Stimulated activated CD8-positive, alpha-beta memory T cell treated with anti-CD3 and anti-CD28 coated beads, Interleukin-2, amount 100 ng/mL, for 48 hours (primary cell): ENCODE results near the gene JUP.
A peak's percentile ranks its signal among the peaks of the same experiment; 100 is the strongest.

Source experiments
- DNase-seq, 2 donors: peaks; one replicate each; pipeline ENCODE4 v3.0.0-alpha.2; 2020; ENCODE audit warnings: low read depth in 2 of 2

Gene JUP

GRCh38 chr17:41758601-41759000 is 27.9 kb downstream of the JUP start:
- no peak for DNase-seq

DNA sequence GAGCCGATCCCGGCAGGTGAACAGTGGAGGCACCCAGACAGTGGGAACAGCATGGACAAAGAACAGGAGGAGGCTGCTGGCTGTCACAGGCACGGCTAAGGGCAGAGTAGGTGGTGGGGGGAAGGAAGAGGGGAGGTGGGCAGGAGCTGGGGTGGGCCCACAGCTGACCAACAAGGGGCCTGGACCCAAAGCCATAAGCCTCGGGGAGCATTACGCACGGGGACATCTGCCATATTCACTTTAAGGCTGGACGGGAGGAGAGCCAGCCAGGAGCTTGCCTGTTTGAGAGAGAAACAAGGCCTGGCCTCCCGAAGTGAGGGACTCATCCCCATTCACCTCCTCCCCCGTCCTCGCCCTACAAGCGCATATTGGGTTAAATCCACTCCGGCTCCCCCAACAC is 32.4 kb downstream of the JUP start:
- DNase-seq: no peak

DNA sequence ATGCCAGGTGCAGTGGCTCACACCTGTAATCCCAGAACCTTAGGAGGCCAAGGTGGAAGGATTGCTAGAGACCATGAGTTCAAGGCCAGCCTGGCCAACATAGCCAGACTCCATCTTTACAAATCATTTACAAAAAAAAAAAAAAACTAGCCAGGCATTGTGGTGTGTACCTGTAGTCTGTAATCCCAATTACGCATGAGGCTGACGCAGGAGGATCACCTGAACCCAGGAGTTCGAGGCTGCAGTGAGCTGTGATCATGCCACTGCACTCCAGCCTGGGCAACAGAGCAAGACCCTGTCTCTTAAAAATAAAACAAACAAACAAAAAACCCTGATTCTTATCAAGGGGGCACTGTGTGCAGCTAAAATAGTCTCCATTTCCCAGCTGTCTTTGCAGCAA is 35.2 kb downstream of the JUP start:
- DNase-seq: no peak

GRCh38 chr17:41750862-41751261 is 35.6 kb downstream of the JUP start:
- DNase-seq: no peak

- no peak for DNase-seq
Measured at GRCh38 chr17:41748275-41748674, 38.2 kb downstream of the JUP start.

DNA sequence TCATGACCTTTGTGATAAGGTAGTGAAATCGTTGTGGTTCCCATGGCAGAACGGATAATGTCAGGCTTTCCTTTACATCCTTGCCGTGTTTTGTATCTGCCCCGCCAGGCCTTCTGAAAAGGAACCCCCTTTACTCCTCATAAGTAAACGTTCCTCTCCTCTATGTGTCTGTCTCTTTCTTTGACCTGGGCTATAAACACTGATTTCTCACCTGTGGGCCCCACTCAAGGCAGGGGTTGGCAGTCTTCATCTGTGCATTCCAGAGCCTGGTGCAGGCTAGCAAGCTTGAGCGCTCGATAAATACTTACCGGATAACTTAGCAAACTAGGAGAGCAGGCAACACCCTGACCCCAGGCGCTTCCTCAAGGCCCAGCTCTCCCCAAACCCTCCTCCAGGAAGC is 44.8 kb downstream of the JUP start:
- no peak for DNase-seq

- no peak for DNase-seq
Measured at GRCh38 chr17:41740506-41740905, 46.0 kb downstream of the JUP start.

- DNase-seq: no peak
Measured at GRCh38 chr17:41739661-41740352, 46.7 kb downstream of the JUP start.

DNA sequence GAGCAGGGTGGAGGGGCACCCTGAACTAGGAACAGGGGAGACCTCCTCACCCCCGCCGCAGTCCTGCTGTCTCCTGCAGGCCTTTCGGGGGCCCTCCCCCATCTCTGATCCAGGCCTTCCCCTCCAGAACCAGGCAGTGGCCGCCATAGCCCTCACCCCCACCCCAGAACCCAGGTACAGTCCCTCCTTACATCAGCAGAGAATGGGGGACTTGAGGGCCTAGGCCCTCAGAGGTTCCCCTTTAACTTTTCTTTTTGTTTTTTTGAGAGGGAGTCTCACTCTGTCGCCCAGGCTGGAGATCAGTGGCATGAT is 47.8 kb downstream of the JUP start:
- no peak for DNase-seq

- peak; percentile 62 to 75 for DNase-seq
Measured at GRCh38 chr17:41738077-41738800, 48.3 kb downstream of the JUP start.

- DNase-seq: no peak
Measured at GRCh38 chr17:41737680-41738023, 48.9 kb downstream of the JUP start.

GRCh38 chr17:41736983-41737679 is 49.4 kb downstream of the JUP start:
- DNase-seq: no peak

- no peak for DNase-seq
Measured at GRCh38 chr17:41735744-41736143, 50.8 kb downstream of the JUP start.

GRCh38 chr17:41734949-41735313 is 51.6 kb downstream of the JUP start:
- DNase-seq: no peak

DNA sequence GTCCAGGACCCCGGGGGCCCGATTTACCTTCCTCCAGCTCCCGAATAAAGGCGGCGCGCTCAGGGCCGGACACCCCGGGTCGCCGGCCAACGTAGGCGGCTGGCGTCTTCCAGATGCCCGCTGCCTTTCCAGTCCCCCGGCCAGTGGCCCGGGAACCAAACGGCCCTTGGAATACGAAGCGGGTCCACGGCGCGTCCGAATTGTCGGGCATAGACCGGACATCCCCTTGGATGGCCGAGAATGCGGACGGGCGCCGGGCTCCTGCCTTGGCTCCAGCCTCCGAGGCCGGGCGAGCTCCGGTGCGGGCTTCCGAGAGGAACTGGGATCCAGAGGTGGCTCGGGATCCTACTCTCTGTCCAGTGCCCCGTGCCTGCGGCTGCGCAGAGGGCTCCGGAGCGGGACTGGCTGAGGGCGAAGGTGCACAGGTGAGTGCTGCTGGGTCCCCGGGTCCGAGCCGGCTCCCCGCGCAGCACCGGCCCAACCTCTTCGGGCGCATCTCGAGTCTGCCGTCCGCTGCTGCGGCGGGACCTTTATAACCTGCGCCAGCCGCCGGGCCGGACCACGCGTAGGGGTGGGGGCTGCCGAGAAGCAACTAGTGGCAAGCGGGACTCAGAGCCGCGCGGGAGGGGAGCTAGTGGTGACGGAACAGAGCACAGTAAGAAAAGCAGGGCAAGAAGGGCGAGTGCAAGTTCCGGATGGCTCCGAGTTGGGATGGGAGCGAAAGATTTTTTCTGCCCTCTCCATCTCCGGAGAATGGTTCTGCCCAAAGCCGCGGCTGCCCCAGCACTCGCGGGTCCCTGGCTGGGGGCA is 52.2 kb downstream of the JUP start, which contains the start of gene HAP1:
Gene HAP1, minus strand, starts transcription at position 505 of the 810 bp plus-strand sequence. Its CDS starts 9 bp downstream, at position 496.
- no peak for DNase-seq

- no peak for DNase-seq
Measured at GRCh38 chr17:41733348-41734138, 53.0 kb downstream of the JUP start.

DNA sequence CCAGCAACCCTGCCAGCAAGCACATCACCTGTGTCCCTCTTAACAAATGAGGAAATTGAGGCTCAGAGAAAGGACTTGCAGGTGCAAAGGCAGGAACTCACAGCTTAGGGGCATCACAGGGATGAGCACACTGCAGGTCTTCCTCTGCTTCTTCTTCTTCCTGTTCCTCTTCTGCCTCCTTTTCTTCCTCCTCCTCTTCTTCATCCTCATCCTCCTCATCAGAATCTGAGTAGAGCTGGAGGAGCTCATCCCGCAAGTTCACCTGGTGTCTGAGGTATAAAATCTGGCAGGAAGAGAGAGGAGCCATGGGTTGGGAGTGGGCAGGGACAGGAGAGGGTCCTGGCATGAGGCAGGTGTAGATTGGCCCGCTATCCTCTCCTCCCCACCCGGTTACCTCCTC is 54.7 kb downstream of the JUP start:
- no peak for DNase-seq

DNA sequence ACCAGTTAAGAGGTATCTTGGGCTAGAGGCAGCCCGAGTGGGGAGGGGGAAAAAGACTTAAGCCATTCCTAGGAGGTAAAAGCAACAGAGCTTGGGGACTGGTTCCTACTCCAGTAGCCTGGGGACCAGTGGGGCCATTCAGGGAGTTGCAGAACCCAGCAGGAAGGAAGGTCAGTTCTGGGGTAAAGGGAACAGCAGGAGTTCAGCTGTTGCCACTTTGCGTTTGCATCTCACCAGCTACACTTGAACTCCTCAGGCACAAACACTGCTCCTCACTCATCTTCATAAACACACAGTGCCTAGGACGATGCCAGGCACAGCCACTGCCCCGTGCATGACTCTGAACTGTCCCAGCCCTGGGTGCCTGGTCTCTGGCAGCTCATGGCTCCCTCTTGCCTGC is 56.0 kb downstream of the JUP start:
- DNase-seq: no peak

DNA sequence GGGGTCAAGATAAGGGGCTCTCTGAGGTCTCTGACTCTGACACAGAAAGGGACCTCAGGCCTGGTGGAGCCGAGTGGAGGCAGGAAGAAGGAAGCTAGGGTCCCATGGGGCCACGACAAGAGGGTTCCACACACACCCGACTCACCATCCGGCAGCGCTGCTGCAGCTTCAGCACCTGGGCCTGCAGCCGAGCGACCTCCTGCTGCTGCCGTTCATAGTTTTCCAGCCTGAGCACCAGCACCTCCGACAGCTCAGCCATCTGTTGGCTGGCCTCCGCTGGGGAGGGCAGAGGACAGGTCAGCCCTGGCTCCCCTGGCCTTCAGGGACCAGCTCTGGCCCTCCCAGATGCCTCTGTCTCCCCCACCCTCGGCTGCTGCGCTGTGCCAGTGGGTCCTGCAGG is 58.5 kb downstream of the JUP start:
- no peak for DNase-seq

DNA sequence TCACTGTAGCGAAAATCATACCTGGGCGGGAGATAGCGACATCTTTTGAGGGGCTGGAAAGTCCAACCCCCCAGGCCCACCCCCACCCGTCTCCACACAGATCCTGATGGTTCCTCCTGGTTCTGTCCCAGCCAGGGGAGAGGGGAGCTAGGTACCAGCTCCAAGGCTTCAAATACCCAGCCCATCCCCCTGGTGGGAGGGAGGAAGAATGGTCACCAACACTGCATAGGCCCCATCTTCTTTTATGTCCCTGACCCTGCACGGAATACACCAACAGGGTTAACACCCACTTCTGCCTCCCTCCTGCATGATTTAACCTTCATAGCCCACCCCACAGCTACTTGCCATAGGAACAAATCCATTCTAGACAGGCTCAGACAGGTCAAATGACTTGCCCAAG is 61.4 kb downstream of the JUP start:
- no peak for DNase-seq

DNA sequence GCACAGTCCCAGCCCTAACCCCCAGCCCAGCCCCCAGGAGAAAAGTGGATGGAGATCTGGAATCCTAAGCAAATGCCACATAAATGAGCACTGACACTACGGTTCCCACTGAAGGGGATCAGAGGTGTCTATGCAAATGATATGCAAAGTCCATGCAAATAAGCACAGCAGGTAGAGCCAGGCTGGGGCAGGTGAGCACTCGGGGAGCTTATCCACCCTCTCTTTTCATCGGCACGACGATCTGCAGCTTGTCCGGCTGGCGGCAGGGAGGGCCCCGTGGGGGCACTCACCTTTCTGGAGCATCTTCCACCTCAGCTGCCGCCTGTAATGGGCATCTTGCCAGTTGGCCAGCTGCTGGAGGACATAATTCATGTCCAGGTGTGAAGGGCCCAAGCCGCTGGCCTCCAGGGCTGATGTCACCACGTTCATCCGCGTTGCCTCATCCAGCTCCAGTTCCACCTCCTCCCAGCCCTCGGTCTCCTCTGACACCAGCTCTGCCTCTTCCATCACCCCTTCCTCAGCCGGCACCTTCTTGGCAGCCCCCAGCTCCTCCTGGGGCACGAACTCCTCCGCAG is 61.9 kb downstream of the JUP start:
- no peak for DNase-seq
